Left ventricle myocardium inferior (tissue), 1 donor: ENCODE data around the gene CSTPP1. TPM values are rescaled to one million over a fixed set of nuclear protein-coding genes. Genes with fewer than 3 reads are reported as not detected.

Source experiments
- DNase-seq: peaks from one replicate; pipeline ENCODE4 v3.0.0-alpha.2; 2020
- H3K27ac ChIP-seq: fragments of 200-600 bp; replicated peaks from 2 replicates; pipeline ENCODE4 v1.8.0; 2021
- H3K27me3 ChIP-seq: fragments of 200-600 bp; 2 replicates; pipeline ENCODE4 v1.8.0; 2021; ENCODE audit warnings: low read depth
- H3K36me3 ChIP-seq: fragments of 200-600 bp; 2 replicates; pipeline ENCODE4 v1.8.0; 2021
- H3K4me1 ChIP-seq: fragments of 200-600 bp; 2 replicates; pipeline ENCODE4 v1.8.0; 2021
- H3K4me3 ChIP-seq: fragments of 200-600 bp; 2 replicates; pipeline ENCODE4 v1.8.0; 2021; ENCODE audit warnings: mild to moderate bottlenecking, moderate library complexity
- H3K9me3 ChIP-seq: fragments of 200-600 bp; replicated peaks from 2 replicates; pipeline ENCODE4 v1.8.0; 2021
- intact Hi-C: fragments of 100-400 bp; cut with micrococcal nuclease; formaldehyde crosslinking; loops from one replicate; pipeline ENCODE4 v1.11.0; 2022
- total RNA-seq: library from RNA; stranded (reverse); fragmentation: NEBNext Ultra II Directional; extraction: Animal tissue kit (Norgen Biotek cat#: 25700); gene quantifications from one replicate; pipeline ENCODE4 v1.2.1, GENCODE V29; 2021
- TF ChIP-seq, protein P1 (sequence below): fragments of 200-600 bp; IDR thresholded peaks from 2 replicates; pipeline ENCODE4 v1.8.0; 2021; ENCODE audit warnings: antibody characterized with exemption, mild to moderate bottlenecking, borderline replicate concordance
- donor health status: DM: no; HTN: yes; CAD: no; lungs with severe emphysema.

Gene CSTPP1
- total RNA-seq, 1 donor from 2014 or later = 12.9 TPM

DNA sequence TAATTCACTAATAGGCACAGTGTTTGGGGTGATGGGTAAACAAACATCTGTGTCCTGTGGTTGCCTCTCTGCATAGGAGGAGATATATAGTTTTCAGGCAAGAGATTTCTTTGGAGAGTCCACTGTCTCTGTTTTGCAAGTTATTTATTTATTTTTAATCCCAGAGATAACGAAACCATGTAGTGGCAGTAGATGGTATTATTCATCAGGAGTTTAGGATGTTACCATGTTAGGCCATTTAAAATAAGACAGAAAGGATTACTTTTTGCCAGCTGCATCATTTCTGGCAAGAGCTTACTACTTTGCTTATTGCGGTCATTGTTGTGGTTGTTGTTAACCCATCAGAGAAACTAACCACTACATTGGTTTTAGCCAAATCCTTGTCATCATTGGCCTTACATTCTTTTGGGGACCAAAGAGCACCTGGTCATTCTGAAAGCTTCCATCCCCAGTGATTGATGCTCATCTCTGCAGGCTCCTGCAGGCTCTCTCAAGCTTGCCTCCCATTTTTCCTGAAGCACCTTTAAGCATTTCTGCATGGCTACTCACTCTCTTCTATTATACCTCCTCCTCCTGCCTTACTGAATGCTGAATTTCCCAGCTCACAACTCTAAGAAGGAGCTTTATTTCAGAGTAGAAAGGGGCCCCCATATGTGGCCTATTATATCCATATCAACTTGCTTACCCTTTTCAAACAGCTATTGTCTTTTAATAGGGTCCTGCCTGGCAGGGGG is 84.4 kb downstream of the CSTPP1 start:
- Histone ChIP-seq H3K27me3 (no peaks in the 10 kb centered on the region), H3K9me3 (no peaks in the 10 kb centered on the region), H3K27ac (no peak overlapping the region), H3K4me1 (no peaks in the 10 kb centered on the region), H3K4me3 (no peak overlapping the region), H3K36me3 (no peaks in the 10 kb centered on the region)
- DNase-seq = no peak
- TF ChIP-seq, protein P1, sequence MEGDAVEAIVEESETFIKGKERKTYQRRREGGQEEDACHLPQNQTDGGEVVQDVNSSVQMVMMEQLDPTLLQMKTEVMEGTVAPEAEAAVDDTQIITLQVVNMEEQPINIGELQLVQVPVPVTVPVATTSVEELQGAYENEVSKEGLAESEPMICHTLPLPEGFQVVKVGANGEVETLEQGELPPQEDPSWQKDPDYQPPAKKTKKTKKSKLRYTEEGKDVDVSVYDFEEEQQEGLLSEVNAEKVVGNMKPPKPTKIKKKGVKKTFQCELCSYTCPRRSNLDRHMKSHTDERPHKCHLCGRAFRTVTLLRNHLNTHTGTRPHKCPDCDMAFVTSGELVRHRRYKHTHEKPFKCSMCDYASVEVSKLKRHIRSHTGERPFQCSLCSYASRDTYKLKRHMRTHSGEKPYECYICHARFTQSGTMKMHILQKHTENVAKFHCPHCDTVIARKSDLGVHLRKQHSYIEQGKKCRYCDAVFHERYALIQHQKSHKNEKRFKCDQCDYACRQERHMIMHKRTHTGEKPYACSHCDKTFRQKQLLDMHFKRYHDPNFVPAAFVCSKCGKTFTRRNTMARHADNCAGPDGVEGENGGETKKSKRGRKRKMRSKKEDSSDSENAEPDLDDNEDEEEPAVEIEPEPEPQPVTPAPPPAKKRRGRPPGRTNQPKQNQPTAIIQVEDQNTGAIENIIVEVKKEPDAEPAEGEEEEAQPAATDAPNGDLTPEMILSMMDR = no peak
- intact Hi-C loops = no loop called here

DNA sequence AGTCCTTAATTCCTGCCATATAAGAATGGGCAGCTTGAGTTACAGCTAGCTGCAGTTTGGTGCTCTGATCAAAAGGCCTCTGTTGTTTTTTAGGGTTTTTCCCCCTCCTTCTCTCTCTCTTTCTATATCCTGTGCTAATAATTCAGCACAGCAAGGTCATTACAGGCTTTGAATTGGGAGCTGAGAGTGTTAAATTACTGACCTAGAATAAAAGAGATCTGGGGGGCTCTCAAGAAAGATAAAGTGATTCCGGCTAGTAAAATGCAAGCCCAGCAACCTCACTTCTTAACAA is 84.9 kb downstream of the CSTPP1 start:
- TF ChIP-seq, protein P1 = no peak
- intact Hi-C loops = no loop called here
- Histone ChIP-seq H3K9me3 (no peaks in the 10 kb centered on the region), H3K36me3 (no peaks in the 10 kb centered on the region), H3K27me3 (no peaks in the 10 kb centered on the region), H3K27ac (no peak overlapping the region), H3K4me3 (no peak overlapping the region), H3K4me1 (no peaks in the 10 kb centered on the region)
- no peak for DNase-seq

DNA sequence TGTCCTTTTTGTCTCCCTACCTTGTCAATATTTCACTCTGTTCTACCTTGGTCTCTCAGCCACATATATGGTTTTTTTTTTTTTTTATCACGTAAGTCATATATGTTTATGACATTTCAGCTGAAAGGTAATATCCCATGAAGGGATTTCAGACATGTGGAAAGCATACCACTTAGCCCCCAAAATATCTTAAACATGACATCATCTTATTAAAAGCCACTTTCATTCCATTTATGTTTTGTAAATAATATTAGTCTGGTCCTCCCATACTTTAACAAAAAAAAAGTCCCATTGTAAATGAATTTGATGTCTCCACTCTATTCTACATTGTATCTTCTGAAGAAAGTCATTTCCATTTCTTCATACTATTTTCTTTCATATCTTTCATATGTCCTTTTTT is 85.4 kb downstream of the CSTPP1 start:
- H3K4me3 ChIP-seq = no peak overlapping the region
- no peaks in the 10 kb centered on the region for H3K36me3 ChIP-seq
- H3K4me1 ChIP-seq = no peaks in the 10 kb centered on the region
- DNase-seq = no peak
- intact Hi-C loops = no loop called here
- H3K9me3 ChIP-seq = no peaks in the 10 kb centered on the region
- H3K27me3 ChIP-seq = no peaks in the 10 kb centered on the region
- H3K27ac ChIP-seq = no peak overlapping the region
- TF ChIP-seq, protein P1 = no peak

DNA sequence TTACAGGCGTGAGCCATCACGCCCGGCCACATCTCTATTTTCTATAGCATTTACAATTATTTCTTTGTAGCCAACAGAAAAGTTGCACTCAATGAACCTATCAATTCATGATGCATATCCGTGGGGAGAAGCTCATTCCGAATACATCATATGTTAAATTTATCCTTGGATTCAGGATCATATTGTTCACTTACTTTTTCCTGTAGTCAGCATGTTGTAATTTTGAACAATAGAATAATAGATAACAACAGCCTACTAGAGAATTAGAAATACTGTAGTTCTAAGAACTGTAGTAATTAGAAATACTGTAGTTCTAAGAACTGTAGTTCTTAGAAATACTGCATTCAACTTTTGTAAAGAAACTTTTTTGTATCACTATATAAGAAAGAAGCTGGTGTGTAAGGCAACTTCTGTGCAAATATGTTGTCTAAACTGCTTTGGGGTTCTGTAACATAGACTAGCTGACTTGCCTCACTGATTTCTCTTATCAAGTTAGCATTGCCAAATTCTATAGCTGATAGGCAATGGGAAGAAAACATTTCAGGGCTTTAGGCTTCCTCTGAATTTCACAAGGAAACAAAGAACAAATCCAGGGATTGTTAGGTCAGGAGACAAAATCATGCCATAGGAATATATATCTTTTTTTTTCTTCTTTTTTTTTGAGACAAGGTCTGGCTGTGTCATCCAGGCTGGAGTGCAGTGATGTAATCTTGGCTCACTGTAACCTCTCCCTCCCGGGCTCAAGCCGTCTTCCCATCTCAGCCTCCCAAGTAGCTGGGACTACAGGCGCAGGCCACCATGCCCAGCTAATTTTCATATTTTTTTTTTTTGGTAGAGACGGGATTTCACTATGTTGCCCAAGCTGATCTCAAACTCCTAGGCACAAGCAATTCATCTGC is 91.9 kb downstream of the CSTPP1 start:
- Histone ChIP-seq H3K27ac (no peak overlapping the region), H3K27me3 (no peaks in the 10 kb centered on the region), H3K9me3 (no peaks in the 10 kb centered on the region), H3K36me3 (no peaks in the 10 kb centered on the region), H3K4me1 (no peaks in the 10 kb centered on the region), H3K4me3 (no peak overlapping the region)
- intact Hi-C loops = no loop called here
- TF ChIP-seq, protein P1 = no peak
- no peak for DNase-seq

DNA sequence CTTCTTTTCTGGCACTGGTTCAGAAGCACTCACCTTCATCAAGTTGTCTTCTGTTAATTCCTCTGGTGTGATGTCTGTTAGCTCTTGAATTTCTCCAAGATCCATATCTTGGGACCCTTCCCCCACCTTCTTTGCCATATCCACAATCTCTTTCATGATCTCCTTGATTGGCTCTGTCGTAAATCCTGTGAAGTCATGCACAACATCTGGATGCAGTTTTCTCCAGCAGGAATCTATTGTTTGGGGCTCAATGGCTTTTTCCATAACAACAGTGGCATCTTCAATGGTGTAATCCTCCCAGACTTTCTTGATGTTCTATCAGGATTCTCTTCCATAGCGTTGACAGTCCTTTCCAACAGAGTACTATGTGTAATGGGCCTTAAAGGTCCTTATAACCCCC is 96.9 kb downstream of the CSTPP1 start:
- no peaks in the 10 kb centered on the region for H3K4me1 ChIP-seq
- TF ChIP-seq, protein P1 = no peak
- no peak overlapping the region for H3K27ac ChIP-seq
- H3K36me3 ChIP-seq = no peaks in the 10 kb centered on the region
- DNase-seq = no peak
- intact Hi-C loops = no loop called here
- no peaks in the 10 kb centered on the region for H3K9me3 ChIP-seq
- no peak overlapping the region for H3K4me3 ChIP-seq
- H3K27me3 ChIP-seq = no peaks in the 10 kb centered on the region
